Upper lobe of left lung (tissue), 6 donors: ENCODE data around the gene PIR. TPM values are rescaled to one million over a fixed set of nuclear protein-coding genes. Genes with fewer than 3 reads are reported as not detected.

Source experiments
- ATAC-seq, 2 donors: fragments of 200-7000 bp; cut with Tn5 transposase; one replicate each; pipeline ENCODE4 v1.9.1; 2022; ENCODE audit warnings: mild to moderate bottlenecking in 2 of 2, moderate library complexity in 2 of 2; ENCODE audit not compliant: low FRiP score in 2 of 2
- DNase-seq, 2 donors: peaks; one replicate each; pipeline ENCODE4 v3.0.0-alpha.2; 2019 to 2020
- H3K27ac ChIP-seq, 4 donors: fragments of 200-600 bp; sonication (generic); one replicate each; pipeline ENCODE4 v1.5.1; 2016 to 2019
- H3K27me3 ChIP-seq, 4 donors: fragments of 200-600 bp; sonication (generic); one replicate each; pipeline ENCODE4 v1.5.1; 2017 to 2019
- H3K36me3 ChIP-seq, 4 donors: fragments of 200-600 bp; sonication (generic); one replicate each; pipeline ENCODE4 v1.5.1; 2016 to 2019
- H3K4me1 ChIP-seq, 4 donors: fragments of 200-600 bp; sonication (generic); one replicate each; pipeline ENCODE4 v1.5.1; 2018 to 2019
- H3K4me3 ChIP-seq, 4 donors: fragments of 200-600 bp; sonication (generic); one replicate each; pipeline ENCODE4 v1.5.1; 2017 to 2019; ENCODE audit warnings: mild to moderate bottlenecking in 2 of 4, moderate library complexity in 1 of 4
- H3K9me3 ChIP-seq, 4 donors: fragments of 200-600 bp; sonication (generic); one replicate each; pipeline ENCODE4 v1.5.1; 2018 to 2019
- CTCF ChIP-seq, 6 experiments: fragments of 450-650 bp in 4 of 6; fragments of 200-600 bp in 2 of 6; sonication (generic) in 2 of 6; IDR thresholded peaks; one replicate each; pipeline ENCODE4 v1.5.1; 2016 to 2019; ENCODE audit warnings: antibody characterized with exemption in 6 of 6
- EP300 ChIP-seq, 4 donors: sonication (generic); formaldehyde crosslinking; IDR thresholded peaks; one replicate each; pipeline ENCODE4 v1.5.1; 2017; ENCODE audit warnings: antibody characterized with exemption in 4 of 4, control low read depth in 2 of 4
- POLR2A ChIP-seq, 4 donors: fragments of 450-650 bp; IDR thresholded peaks; one replicate each; pipeline ENCODE4 v1.5.1; 2016 to 2017; ENCODE audit warnings: antibody characterized with exemption in 4 of 4, mild to moderate bottlenecking in 2 of 4
- POLR2AphosphoS5 ChIP-seq, 2 donors: sonication (generic); formaldehyde crosslinking; IDR thresholded peaks; one replicate each; pipeline ENCODE4 v1.5.1; 2017; ENCODE audit warnings: antibody characterized with exemption in 2 of 2
- WGBS, 2 donors: methylation state at CpG; one replicate each; pipeline ENCODE4 v1.1.5; 2017 to 2018; 5-methylcytosine and 5-hydroxymethylcytosine counted together
- total RNA-seq, 6 donors: library from RNA; depleted of rRNA in 4 of 6; stranded (reverse); fragments of >200 nt in 4 of 6; gene quantifications; one replicate each; pipeline versions ENCODE4 v1.1.0 to v1.2.1, GENCODE V29; 2016 to 2021
- donor health status: DM: no; HTN: no; CAD: no; lungs with moderate emphysema.
- donor health status: DM: no; HTN: yes; CAD: no; lungs with severe emphysema.

PIR gene
- total RNA-seq, 6 donors from 2014 or later: 11.7 to 20.6 (median 18.5) TPM

GRCh38 chrX:15410947-15411346 lies 82.2 kb downstream of the PIR start:
- WGBS, 2 donors: 66 to 71% methylated on average over 2 of the region's 2 CpGs
- Histone ChIP-seq H3K4me3 (no peak overlapping the region), H3K27ac (no peak overlapping the region), H3K36me3 (no peaks in the 10 kb centered on the region), H3K4me1 (no peaks in the 10 kb centered on the region), H3K27me3 (no peaks in the 10 kb centered on the region), H3K9me3 (no peaks in the 10 kb centered on the region)
- TF ChIP-seq POLR2AphosphoS5 (IDR thresholded peaks at IDR 0.05) (no peak), EP300 (IDR thresholded peaks at IDR 0.05) (no peak), CTCF (IDR thresholded peaks at IDR 0.05) (no peak), POLR2A (IDR thresholded peaks at IDR 0.05) (no peak)
- ATAC-seq (no peak), DNase-seq (no peak)

- Histone ChIP-seq H3K9me3 (no peaks in the 10 kb centered on the region), H3K4me3 (no peak overlapping the region), H3K27ac (no peak overlapping the region), H3K27me3 (no peaks in the 10 kb centered on the region), H3K36me3 (no peaks in the 10 kb centered on the region), H3K4me1 (peaks cover 0 to under 1% (median 0%) of the 10 kb centered on the region in 4 donors)
- ATAC-seq: no peak
- no peak for DNase-seq
- no peak for TF ChIP-seq POLR2A (IDR thresholded peaks at IDR 0.05)
These were observed 82.7 kb downstream of the PIR start for GRCh38 chrX:15410430-15410829.

GRCh38 chrX:15405846-15406245 lies 87.3 kb downstream of the PIR start:
- ATAC-seq (peak in 1 of 2 donors; percentile 60), DNase-seq (no peak)
- Histone ChIP-seq H3K9me3 (no peaks in the 10 kb centered on the region), H3K4me3 (no peak overlapping the region), H3K36me3 (no peaks in the 10 kb centered on the region), H3K27me3 (no peaks in the 10 kb centered on the region), H3K27ac (no peak overlapping the region), H3K4me1 (peaks cover 0 to 4% (median 0%) of the 10 kb centered on the region in 4 donors)
- 64 to 72% methylated on average over 2 to 3 of the region's 3 CpGs for WGBS, 2 donors
- TF ChIP-seq CTCF (IDR thresholded peaks at IDR 0.05): no peak
- TF ChIP-seq POLR2AphosphoS5 (IDR thresholded peaks at IDR 0.05): no peak
- no peak for TF ChIP-seq POLR2A (IDR thresholded peaks at IDR 0.05)
- TF ChIP-seq EP300 (IDR thresholded peaks at IDR 0.05): no peak

- ATAC-seq (peak in 1 of 2 donors; percentile 85), DNase-seq (no peak)
- TF ChIP-seq POLR2AphosphoS5 (IDR thresholded peaks at IDR 0.05): no peak
- TF ChIP-seq POLR2A (IDR thresholded peaks at IDR 0.05): no peak
- no peak for TF ChIP-seq CTCF (IDR thresholded peaks at IDR 0.05)
- no peak for TF ChIP-seq EP300 (IDR thresholded peaks at IDR 0.05)
- Histone ChIP-seq H3K4me1 (peaks cover 0 to 4% (median 0%) of the 10 kb centered on the region in 4 donors), H3K4me3 (no peak overlapping the region), H3K27me3 (no peaks in the 10 kb centered on the region), H3K27ac (peak overlapping the region in 1 of 4 donors; percentile 37), H3K9me3 (no peaks in the 10 kb centered on the region), H3K36me3 (no peaks in the 10 kb centered on the region)
- WGBS, 2 donors: 35 to 49% methylated on average over 6 to 7 of the region's 7 CpGs
These were observed 88.6 kb downstream of the PIR start for GRCh38 chrX:15404401-15405096.

- 39% methylated on average over 2 of the region's 2 CpGs for WGBS, 2 donors
- Histone ChIP-seq H3K9me3 (no peaks in the 10 kb centered on the region), H3K27me3 (no peaks in the 10 kb centered on the region)
These were observed 91.8 kb downstream of the PIR start for GRCh38 chrX:15401378-15401777.

More at GRCh38 chrX:15401378-15401777, 91.8 kb downstream of the PIR start:
- Histone ChIP-seq H3K27ac (no peak overlapping the region), H3K4me1 (peaks cover 0 to 4% (median 0%) of the 10 kb centered on the region in 4 donors), H3K4me3 (no peak overlapping the region), H3K36me3 (no peaks in the 10 kb centered on the region)
- TF ChIP-seq POLR2A (IDR thresholded peaks at IDR 0.05): no peak
- no peak for TF ChIP-seq POLR2AphosphoS5 (IDR thresholded peaks at IDR 0.05)
- no peak for TF ChIP-seq CTCF (IDR thresholded peaks at IDR 0.05)
- no peak for TF ChIP-seq EP300 (IDR thresholded peaks at IDR 0.05)
- ATAC-seq (no peak), DNase-seq (no peak)
